ENCODE measurements around the gene TSGA10.

Gene TSGA10

DNA sequence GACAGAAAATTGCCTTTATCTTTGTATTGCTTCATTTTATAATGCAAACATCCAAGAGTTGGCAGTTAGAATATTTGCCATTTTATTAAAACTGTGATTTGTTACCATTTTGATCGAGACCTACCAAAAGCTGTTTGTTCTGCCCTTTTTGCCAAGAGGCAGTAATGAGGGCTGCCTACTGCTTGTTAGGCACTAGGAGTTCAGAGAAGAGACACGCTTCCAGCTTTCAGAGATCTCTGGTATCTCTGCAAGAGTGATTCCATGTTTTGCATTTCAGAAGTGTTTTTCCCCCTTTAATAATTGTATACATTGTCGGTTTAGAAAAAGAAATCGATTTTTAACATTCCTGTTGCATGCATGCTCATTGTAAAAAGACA is 26.9 kb upstream of the TSGA10 start:
- Histone ChIP-seq H3K4me3 (ENCODE audit: low read length) (peak overlapping the region; percentile 89), H3K27ac (ENCODE audit: low read length) (peak overlapping the region; percentile 75), H3K9me3 (ENCODE audit: control insufficient read depth, low read depth, low read length) (no peaks in the 10 kb centered on the region), H3K4me1 (ENCODE audit: control insufficient read depth, low read depth, low read length) (peaks cover 4% of the 10 kb centered on the region), H3K36me3 (ENCODE audit: control insufficient read depth, low read depth, low read length) (no peaks in the 10 kb centered on the region), H3K9ac (ENCODE audit: low read length) (peak overlapping the region; percentile 94), H3K27me3 (ENCODE audit: control insufficient read depth, insufficient read depth, low read length) (no peaks in the 10 kb centered on the region)

DNA sequence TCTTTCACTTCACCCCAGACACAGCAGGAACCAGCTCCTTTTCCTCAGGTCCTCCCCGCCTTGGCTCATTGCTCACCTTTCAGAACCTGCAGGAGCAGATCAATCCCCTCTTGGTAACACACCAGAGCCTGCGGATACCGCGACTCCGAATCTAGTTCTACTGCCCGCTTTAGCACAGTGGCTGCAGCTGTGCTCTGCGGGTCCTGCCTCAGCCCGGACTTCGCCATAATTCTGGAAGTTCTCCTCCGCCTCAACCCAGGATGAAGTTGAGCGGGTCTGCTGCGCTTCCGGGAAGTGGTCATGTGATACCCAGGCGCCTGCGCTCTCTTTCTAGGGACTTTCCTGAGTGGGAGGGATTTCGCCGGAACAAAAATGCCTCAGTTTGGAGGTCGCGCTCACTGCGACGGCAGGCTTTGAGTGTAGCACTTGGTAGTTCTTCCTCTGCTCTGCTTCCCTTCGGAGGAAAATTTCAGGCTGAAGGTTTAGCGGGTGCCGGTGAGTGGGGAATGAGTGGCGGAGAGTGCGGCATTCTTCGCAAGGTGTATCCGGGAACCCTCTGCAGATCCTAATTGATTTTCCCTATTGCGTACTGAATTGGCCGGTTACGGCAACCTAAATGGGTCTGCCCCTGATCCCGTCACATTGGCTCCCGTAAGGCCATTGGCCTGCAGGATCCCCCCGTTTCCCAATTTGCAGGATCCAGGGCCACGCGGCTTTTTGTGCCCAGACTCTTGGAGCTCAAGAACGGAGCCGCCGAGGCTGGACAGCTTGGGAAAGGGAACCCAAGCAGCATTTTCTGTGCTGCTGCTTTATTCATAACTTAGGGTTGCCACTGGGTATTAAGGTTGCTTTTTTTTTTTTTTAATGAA is 26.2 kb upstream of the TSGA10 start, which contains the start of the genes MITD1 and MRPL30:
Gene MITD1, minus strand, starts transcription at position 304 of the 869 bp plus-strand sequence. Its CDS starts 77 bp downstream, at position 227.
Gene MRPL30, plus strand, starts transcription at position 430 of the 869 bp plus-strand sequence. CDS start 5,020 bp downstream, outside the sequence.
- no peaks in the 10 kb centered on the region for H3K9me3 ChIP-seq (ENCODE audit: control insufficient read depth, low read depth, low read length)
- H3K27ac ChIP-seq (ENCODE audit: low read length) = peak within 1 kb of the TSS; percentile 75

GRCh38 chr2:99171377-99172140 is 16.8 kb upstream of the TSGA10 start:
- Histone ChIP-seq H3K27me3 (ENCODE audit: control insufficient read depth, insufficient read depth, low read length) (no peaks in the 10 kb centered on the region), H3K9ac (ENCODE audit: low read length) (no peak overlapping the region), H3K9me3 (ENCODE audit: control insufficient read depth, low read depth, low read length) (no peaks in the 10 kb centered on the region), H3K27ac (ENCODE audit: low read length) (no peak overlapping the region), H3K4me1 (ENCODE audit: control insufficient read depth, low read depth, low read length) (no peaks in the 10 kb centered on the region), H3K4me3 (ENCODE audit: low read length) (no peak overlapping the region), H3K36me3 (ENCODE audit: control insufficient read depth, low read depth, low read length) (peaks cover 31% of the 10 kb centered on the region)

More for the DNA sequence above, 26.2 kb upstream of the TSGA10 start, which contains the start of the genes MITD1 and MRPL30:
- H3K4me1 ChIP-seq (ENCODE audit: control insufficient read depth, low read depth, low read length) = peaks cover 4% of the 10 kb centered on the region
- peak within 1 kb of the TSS; percentile 89 for H3K4me3 ChIP-seq (ENCODE audit: low read length)
- no peaks in the 10 kb centered on the region for H3K27me3 ChIP-seq (ENCODE audit: control insufficient read depth, insufficient read depth, low read length)
- peak within 1 kb of the TSS; percentile 94 for H3K9ac ChIP-seq (ENCODE audit: low read length)
- no peaks in the 10 kb centered on the region for H3K36me3 ChIP-seq (ENCODE audit: control insufficient read depth, low read depth, low read length)

GRCh38 chr2:99169534-99169933 is 14.8 kb upstream of the TSGA10 start:
- H3K4me3 ChIP-seq (ENCODE audit: low read length) = no peak overlapping the region
- no peak overlapping the region for H3K9ac ChIP-seq (ENCODE audit: low read length)
- H3K9me3 ChIP-seq (ENCODE audit: control insufficient read depth, low read depth, low read length) = no peaks in the 10 kb centered on the region
- no peaks in the 10 kb centered on the region for H3K27me3 ChIP-seq (ENCODE audit: control insufficient read depth, insufficient read depth, low read length)
- no peaks in the 10 kb centered on the region for H3K4me1 ChIP-seq (ENCODE audit: control insufficient read depth, low read depth, low read length)
- peaks cover 31% of the 10 kb centered on the region for H3K36me3 ChIP-seq (ENCODE audit: control insufficient read depth, low read depth, low read length)
- H3K27ac ChIP-seq (ENCODE audit: low read length) = no peak overlapping the region

DNA sequence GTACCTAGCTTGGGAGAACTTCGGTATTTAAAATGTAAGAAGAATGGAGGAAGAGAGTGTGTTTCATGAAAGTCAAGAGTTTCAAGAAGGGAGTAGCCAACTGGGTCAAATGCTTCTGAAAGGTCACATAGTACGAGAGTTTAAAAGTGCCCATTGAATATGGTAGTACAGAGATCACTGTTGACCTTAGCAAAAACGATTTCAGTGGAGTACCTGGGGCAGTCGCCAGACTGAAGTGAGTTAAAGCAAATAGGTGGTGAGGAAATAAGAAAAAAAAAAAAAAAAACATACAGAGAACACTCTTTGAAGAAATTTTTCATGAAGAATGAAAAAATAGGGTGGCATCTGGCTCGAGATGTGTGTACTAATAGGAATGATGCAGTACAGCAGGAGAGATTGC is 11.5 kb upstream of the TSGA10 start:
- Histone ChIP-seq H3K27me3 (ENCODE audit: control insufficient read depth, insufficient read depth, low read length) (no peaks in the 10 kb centered on the region), H3K9me3 (ENCODE audit: control insufficient read depth, low read depth, low read length) (no peaks in the 10 kb centered on the region), H3K9ac (ENCODE audit: low read length) (no peak overlapping the region), H3K27ac (ENCODE audit: low read length) (no peak overlapping the region), H3K4me3 (ENCODE audit: low read length) (no peak overlapping the region), H3K4me1 (ENCODE audit: control insufficient read depth, low read depth, low read length) (no peaks in the 10 kb centered on the region), H3K36me3 (ENCODE audit: control insufficient read depth, low read depth, low read length) (peaks cover 29% of the 10 kb centered on the region)

GRCh38 chr2:99159594-99159993 is 4.9 kb upstream of the TSGA10 start:
- Histone ChIP-seq H3K36me3 (ENCODE audit: control insufficient read depth, low read depth, low read length) (no peaks in the 10 kb centered on the region), H3K27ac (ENCODE audit: low read length) (no peak overlapping the region), H3K27me3 (ENCODE audit: control insufficient read depth, insufficient read depth, low read length) (no peaks in the 10 kb centered on the region), H3K9me3 (ENCODE audit: control insufficient read depth, low read depth, low read length) (no peaks in the 10 kb centered on the region), H3K4me3 (ENCODE audit: low read length) (no peak overlapping the region), H3K4me1 (ENCODE audit: control insufficient read depth, low read depth, low read length) (peaks cover 5% of the 10 kb centered on the region), H3K9ac (ENCODE audit: low read length) (no peak overlapping the region)

GRCh38 chr2:99158599-99158998 is 3.9 kb upstream of the TSGA10 start:
- H3K4me1 ChIP-seq (ENCODE audit: control insufficient read depth, low read depth, low read length) = peaks cover 9% of the 10 kb centered on the region
- H3K36me3 ChIP-seq (ENCODE audit: control insufficient read depth, low read depth, low read length) = no peaks in the 10 kb centered on the region
- no peaks in the 10 kb centered on the region for H3K27me3 ChIP-seq (ENCODE audit: control insufficient read depth, insufficient read depth, low read length)
- no peak overlapping the region for H3K9ac ChIP-seq (ENCODE audit: low read length)
- no peak overlapping the region for H3K4me3 ChIP-seq (ENCODE audit: low read length)
- H3K9me3 ChIP-seq (ENCODE audit: control insufficient read depth, low read depth, low read length) = no peaks in the 10 kb centered on the region
- no peak overlapping the region for H3K27ac ChIP-seq (ENCODE audit: low read length)

DNA sequence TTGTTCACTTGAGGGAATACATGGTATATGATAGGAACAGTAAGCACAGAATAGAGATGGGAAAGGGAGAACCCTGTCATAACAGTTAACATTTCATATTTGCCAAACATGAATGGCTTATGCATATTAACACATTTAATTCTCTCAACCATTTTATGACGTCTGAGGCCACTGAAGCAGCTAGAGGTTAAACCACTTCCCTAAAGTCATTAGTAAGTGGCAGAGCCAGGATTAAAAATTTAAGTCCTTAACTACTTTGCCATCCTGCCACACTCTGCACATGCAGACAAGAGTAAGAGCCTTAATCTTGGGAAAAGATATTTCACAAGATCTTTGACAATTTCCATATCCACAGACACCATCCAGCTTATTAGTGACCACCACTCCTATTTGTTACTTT is 2.1 kb upstream of the TSGA10 start:
- Histone ChIP-seq H3K27me3 (ENCODE audit: control insufficient read depth, insufficient read depth, low read length) (no peaks in the 10 kb centered on the region), H3K4me3 (ENCODE audit: low read length) (no peak overlapping the region), H3K27ac (ENCODE audit: low read length) (no peak overlapping the region), H3K9me3 (ENCODE audit: control insufficient read depth, low read depth, low read length) (no peaks in the 10 kb centered on the region), H3K4me1 (ENCODE audit: control insufficient read depth, low read depth, low read length) (peaks cover 9% of the 10 kb centered on the region), H3K36me3 (ENCODE audit: control insufficient read depth, low read depth, low read length) (no peaks in the 10 kb centered on the region), H3K9ac (ENCODE audit: low read length) (no peak overlapping the region)

GRCh38 chr2:99153921-99154604 is 679 bp downstream of the TSGA10 start:
- H3K4me3 ChIP-seq (ENCODE audit: low read length) = peak overlapping the region; percentile 83
- H3K36me3 ChIP-seq (ENCODE audit: control insufficient read depth, low read depth, low read length) = no peaks in the 10 kb centered on the region
- no peaks in the 10 kb centered on the region for H3K27me3 ChIP-seq (ENCODE audit: control insufficient read depth, insufficient read depth, low read length)
- peak overlapping the region; percentile 78 for H3K9ac ChIP-seq (ENCODE audit: low read length)
- H3K4me1 ChIP-seq (ENCODE audit: control insufficient read depth, low read depth, low read length) = peaks cover 9% of the 10 kb centered on the region
- no peaks in the 10 kb centered on the region for H3K9me3 ChIP-seq (ENCODE audit: control insufficient read depth, low read depth, low read length)
- peak overlapping the region; percentile 37 for H3K27ac ChIP-seq (ENCODE audit: low read length)

DNA sequence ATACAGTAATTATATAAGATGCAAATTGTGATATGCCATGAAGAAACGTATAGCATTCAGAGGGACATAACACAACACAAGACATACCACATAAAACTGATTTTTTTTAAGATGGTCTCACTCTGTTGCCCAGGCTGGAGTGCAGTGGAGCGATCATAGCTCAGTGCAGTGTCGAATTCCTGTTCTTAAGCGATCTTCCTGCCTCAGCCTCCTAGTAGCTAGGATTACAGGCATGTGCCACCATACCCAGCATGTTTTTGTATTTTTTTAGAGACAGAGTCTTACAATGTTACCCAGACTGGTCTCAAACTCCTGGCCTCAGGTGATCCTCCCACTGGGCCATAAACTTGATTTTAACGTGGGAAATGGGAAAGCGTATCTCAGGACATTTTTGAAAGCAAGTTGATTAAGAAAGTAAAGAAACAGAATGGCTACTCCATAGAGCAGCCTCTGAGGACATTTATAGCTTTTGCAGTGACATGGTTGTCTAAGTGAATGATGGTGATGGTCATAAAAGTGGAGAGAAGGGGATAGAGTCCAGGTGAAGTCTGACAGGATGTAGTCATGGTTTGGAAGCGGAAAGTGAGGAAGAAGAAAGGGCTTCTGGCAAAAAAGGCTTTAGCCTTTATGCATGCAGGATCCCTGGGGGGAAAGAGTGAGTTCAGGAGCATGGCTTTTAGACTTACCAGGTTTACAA is 2.4 kb downstream of the TSGA10 start:
- no peaks in the 10 kb centered on the region for H3K27me3 ChIP-seq (ENCODE audit: control insufficient read depth, insufficient read depth, low read length)
- H3K4me3 ChIP-seq (ENCODE audit: low read length) = no peak overlapping the region
- H3K4me1 ChIP-seq (ENCODE audit: control insufficient read depth, low read depth, low read length) = peaks cover 9% of the 10 kb centered on the region
- no peaks in the 10 kb centered on the region for H3K36me3 ChIP-seq (ENCODE audit: control insufficient read depth, low read depth, low read length)
- no peaks in the 10 kb centered on the region for H3K9me3 ChIP-seq (ENCODE audit: control insufficient read depth, low read depth, low read length)
- H3K9ac ChIP-seq (ENCODE audit: low read length) = no peak overlapping the region
- no peak overlapping the region for H3K27ac ChIP-seq (ENCODE audit: low read length)

- Histone ChIP-seq H3K27ac (ENCODE audit: low read length) (no peak overlapping the region), H3K4me1 (ENCODE audit: control insufficient read depth, low read depth, low read length) (peaks cover 6% of the 10 kb centered on the region), H3K27me3 (ENCODE audit: control insufficient read depth, insufficient read depth, low read length) (no peaks in the 10 kb centered on the region), H3K9ac (ENCODE audit: low read length) (no peak overlapping the region), H3K9me3 (ENCODE audit: control insufficient read depth, low read depth, low read length) (no peaks in the 10 kb centered on the region), H3K4me3 (ENCODE audit: low read length) (no peak overlapping the region), H3K36me3 (ENCODE audit: control insufficient read depth, low read depth, low read length) (no peaks in the 10 kb centered on the region)
Measured at GRCh38 chr2:99150706-99151105, 4.0 kb downstream of the TSGA10 start.

Data from iPS-18a (cell line).